Measurements from ENCODE around the gene PCP4L1.
"Not testable (repeated sequence)": the region's sequence is repeated elsewhere in the genome, so short reads cannot be mapped to it uniquely, and the experiment has no call there.

PCP4L1 gene

DNA sequence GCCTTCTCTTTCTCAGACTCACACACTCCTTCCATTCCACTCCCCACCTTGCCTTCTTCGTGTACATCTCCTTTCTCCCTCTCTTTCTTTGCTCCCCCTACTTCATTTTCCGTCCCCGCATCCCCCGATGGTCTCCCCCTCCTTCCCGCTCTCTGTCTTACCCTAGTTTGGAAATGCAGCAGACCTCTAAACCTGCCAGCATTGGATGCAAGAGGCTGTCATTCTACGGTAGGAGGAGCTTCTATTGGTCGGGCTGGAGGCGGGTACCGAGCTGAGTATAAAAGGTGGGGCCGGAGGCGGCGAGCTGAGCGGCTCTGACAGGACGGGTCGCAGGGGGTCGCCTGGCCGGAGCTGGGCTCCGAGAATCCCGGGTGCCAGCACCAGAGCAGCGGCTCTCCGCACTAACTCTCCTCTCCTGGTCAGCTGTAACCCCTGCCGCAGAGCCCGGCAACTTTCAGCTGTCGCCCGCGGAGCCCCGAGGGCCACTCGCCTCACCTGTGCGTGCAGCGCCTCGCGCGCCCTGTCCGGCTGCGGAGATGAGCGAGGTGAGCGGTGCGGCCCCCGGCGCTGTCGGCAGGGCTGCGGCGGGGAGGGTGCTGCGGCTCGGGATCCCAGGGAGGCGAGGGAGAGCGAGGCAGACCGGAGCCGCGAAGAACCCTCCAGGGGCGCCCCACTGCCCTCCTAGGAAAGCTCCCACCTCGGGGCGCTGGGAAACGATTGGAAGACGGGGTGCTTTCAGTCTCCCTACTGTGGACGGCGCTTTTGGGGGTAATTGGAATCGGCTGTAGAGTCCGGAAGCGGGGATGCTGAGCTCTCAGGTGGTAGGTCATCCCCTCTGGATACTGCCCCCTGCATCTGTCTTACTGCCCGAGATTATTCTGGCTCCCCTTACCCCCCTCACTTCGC lies at the start of gene PCP4L1:
PCP4L1 (plus strand) TSS at position 307 of the 906 bp plus-strand sequence; CDS start at position 537, 230 bp downstream.
- peak; percentile 78 for DNase-seq

DNA sequence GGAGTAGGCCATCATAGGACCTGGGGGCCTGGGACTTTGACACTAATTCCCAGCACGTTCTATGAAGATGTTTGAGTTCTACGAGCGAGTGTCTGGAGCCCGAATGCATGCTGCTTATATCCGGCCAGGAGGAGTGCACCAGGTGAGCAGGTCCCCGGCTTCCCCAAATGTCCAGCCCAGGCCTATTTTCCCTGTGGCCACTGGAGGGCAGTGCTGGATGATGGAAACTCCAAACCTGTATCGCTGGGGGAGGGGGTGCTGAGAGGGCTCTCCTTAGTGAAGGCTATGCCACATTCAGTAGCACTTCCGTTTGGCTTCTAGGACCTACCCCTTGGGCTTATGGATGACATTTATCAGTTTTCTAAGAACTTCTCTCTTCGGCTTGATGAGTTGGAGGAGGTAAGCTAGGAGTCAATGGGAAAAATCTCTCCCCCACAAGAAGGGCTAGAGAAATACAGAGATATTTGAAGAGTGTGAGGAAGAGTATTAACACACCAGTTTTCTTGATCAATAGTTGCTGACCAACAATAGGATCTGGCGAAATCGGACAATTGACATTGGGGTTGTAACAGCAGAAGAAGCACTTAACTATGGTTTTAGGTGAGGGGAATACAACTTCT lies 48.6 kb upstream of the PCP4L1 start:
- peak; percentile 94 for DNase-seq

DNA sequence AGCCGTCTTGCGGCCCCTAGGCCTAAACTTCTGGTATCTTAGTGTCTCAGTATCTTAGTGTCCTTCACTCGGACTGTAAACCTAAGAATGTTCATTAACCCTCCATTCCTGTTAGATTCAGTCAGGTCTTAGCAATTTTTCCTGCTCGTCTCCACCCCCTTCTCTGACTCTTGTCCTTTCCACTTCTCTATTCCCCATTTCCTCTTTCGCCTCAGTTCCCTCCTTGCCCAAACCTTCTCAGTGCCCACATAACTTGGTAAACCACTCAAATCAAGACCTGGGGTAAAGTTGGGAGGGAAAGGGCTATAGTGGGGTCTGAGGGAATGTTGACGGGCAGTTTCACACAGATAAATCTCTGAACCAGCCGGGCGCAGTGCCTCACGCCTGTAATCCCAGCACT lies 44.2 kb upstream of the PCP4L1 start:
- DNase-seq: no peak

DNA sequence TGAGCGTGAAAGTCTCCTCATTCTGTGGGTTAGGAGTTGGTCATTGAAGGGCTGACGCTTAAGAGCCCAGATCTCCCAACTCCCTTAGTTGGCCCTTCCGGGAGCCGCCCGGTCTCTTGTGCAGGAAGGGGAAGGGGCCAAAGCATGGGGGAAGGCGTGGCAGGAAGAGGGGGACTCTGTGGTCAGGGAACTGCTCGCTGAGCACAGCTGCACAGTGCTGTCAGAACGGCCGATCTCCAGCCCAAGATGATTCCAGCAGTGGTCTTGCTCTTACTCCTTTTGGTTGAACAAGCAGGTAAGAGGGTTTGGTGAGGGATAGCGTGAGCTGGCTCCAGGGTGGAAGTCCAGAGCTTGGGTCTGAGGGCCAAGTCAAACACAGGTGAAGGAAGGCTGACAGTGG lies 43.5 kb upstream of the PCP4L1 start, which contains the start of gene FCER1G:
FCER1G (plus strand) TSS at position 220 of the 400 bp plus-strand sequence; CDS start at position 247, 27 bp downstream.
- DNase-seq: no peak

DNA sequence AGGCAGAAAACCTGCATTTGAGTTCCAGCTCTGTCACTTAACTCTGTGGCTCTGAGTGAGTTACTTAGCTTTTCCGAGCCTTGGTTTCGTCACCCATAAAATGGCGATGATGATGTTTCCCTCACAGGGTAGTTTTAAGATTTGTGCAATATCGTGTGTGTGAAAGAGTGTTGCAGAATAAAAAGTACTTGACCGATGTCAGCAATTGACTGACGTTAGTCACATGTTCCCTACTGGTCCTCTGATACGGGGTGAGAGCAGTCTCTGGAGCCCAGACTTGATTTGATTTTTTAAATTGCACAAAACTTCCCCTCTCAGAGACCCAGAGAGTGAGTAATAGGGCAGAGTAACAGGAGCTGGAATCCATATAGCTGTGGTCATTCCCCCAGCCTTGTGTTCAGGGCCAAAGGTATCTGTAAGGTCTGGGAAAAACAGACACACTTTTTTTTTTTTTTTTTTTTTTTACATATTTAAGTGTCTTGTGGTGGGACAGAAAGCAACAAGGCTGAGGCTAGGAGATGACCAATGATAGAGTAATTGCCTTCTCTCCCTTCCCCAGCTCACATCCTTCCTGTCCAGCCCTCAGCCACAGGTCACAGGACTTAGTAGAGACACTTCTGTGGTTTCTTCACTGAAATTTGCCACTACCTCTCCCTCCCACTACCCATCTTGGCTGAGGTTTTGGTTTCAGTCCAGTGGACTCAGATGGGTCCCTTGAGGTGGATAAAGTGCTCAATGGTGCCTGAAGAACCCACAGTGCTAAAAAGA lies 41.4 kb upstream of the PCP4L1 start:
- DNase-seq: no peak

DNA sequence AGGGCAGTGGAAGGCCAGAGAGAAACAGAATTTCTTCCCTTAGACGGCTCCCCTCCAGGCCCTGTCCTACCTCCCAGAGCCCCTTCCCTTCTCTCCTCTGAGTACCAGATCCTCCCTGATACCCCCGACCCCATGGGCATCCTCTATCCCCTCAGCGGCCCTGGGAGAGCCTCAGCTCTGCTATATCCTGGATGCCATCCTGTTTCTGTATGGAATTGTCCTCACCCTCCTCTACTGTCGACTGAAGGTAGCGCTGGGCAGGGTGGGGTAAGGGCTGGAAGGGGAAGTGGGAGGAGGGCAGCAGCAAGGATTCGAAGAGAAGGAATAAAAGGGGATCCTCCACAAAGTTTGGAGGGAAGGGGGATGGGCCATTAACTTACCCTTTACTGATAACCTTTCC lies 40.7 kb upstream of the PCP4L1 start:
- no peak for DNase-seq

DNA sequence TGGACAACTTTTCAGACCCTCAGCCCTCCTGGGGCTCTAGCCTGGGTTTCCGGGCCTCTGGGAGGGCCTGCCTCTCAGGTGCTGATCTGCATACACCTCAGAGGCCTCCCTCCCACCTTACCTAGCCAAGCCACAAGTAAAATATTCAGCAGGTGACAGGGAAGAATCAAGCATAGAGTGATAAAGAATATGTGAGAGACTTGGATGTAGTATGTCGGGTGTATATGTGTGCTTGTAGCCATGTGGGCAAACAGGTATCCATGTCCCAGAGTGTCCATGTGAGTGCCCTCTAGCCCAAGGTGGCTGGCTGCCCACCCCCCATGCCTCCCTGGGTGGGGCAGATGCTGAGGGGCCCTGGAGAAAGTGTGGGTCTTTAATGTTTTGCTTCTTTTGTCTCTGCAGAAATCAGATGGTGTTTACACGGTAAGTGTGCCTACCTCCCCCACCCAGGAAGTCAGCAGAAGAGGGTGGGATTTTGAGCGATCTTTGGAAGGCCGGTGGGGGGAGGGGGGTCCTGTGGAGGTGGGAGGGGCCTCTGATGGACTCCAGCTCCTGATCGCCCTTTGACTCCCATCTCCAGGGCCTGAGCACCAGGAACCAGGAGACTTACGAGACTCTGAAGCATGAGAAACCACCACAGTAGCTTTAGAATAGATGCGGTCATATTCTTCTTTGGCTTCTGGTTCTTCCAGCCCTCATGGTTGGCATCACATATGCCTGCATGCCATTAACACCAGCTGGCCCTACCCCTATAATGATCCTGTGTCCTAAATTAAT lies 40.1 kb upstream of the PCP4L1 start:
- DNase-seq: no peak

DNA sequence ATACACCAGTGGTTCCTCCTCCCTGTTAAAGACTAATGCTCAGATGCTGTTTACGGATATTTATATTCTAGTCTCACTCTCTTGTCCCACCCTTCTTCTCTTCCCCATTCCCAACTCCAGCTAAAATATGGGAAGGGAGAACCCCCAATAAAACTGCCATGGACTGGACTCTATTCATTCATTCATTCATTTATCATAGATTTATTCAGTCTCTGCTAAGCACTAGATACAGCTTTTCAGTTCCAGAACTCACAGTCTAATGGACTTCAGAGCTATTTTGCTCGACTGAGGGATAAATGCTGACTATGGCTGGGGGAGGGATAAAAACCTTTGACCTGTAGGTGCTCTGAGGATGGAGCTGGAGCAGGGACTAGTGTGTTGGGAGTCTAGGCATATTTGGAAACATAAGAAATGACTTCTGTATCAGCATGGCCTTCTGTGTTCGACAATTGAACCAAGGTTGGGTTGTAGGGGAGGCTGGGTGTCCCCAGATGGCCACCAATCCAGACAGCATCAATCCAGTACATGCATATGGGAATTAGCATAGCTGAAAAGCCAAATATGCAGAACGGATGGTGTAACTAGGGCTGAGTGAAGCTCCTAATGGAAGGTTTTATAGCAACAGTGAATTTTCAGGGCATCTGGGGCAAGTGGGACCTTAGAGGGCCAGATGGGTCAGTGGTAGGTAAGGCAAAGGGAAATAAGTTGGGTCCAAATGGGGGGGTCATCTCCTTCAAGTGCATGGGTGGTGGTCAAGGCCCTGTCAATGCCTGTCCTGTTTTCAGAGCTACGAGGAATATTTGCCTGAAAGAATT lies 39.3 kb upstream of the PCP4L1 start:
- no peak for DNase-seq

DNA sequence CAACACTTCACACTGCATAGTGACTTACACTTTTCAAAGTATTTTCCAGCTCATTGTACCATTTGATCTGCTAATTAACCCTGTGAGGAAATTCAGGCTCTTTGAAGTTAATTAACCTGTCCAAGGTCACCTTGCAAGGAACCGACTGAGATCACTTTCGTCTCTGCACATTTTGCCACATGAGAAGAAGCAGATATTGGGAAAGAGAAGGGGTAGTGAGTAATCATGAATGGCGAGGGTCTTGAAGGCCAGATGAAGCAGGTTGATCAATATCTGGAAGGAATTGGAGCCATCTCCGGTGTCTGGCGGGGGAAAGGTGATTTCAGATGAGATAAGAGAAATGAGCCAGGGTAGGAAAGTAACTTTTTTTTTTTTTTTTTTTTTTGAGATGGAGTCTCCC lies 38.5 kb upstream of the PCP4L1 start:
- DNase-seq: no peak

DNA sequence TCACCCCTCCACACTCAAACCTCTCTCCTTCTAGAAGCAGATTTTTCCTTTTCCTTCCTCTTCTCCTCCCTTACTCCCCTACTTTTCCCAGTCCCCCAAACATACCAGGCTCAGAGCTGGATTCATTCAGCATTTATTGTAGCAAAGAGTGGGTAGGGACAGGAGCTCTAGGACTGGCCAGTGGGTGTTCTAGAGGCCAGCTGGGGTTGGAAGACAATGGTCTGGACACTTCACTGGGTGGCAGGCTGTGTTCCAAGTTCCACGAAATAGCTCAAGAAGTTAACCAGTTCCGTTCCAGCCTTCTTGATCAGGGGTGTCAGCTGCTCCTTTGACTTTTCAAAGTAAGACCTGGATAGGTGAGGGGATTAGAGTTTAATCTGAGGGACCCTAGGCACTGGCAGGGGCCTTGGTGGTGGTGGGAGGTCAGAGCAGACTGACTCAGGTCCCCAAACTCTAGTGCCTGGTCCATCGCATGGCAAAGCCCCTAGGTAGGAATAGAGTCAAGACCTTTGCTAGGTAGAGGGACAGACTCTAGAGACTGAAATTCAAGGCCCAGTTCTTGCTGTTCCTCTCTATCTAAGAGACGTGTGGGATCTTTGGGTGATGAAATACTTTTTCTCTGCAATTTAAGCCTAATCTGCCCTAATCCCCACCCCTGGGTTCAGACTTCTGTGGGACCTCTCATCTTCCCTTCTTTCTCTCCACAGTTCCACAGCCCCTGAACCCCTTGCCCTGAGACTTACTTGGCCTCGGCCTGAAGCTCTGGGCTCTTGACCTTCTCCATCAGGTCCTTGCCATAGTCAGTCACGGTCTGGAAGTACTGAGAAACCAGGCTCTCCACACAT lies 36.1 kb upstream of the PCP4L1 start:
- DNase-seq: no peak

DNA sequence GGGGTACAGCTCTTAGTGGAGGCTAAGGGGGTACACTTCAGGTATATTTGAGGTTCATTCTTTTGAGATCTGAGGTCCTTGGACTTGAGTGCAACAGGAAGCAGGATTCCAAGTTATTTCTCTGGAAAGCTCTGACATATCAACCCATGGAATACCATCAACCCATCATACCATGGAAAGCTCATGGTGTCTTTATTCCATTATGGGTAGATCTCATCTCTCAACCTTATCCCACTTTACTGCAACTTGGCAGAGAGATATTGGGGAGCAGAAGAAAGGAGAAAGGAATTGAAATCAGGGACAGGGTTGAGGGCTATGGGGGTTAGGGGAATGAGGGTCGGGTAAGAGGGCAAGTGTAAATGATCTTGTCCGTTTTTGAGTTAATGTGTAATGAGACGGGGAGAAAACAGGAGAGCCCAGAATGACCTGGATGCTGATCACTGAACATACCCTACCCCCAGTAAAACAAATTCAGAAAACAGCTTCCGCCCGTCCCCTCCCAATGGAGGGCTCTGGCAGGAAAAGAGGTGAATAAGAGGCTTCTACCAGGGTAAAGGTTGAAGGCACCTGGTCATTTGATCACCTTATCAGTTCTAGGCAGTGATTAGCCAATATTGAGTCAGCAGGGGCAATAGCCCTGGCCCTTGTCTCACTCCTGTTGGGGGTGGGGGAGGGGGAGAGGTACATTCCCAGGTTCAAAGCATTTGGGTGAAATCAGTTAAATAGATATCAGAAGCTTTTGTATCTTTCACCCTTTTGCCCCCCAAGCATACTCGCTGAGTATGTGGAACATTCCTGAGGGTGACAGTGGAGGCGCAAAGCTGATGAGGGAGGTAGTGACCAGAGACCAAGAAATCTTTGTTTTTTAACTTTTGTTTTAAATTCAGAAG lies 34.5 kb upstream of the PCP4L1 start:
- DNase-seq: no peak

DNA sequence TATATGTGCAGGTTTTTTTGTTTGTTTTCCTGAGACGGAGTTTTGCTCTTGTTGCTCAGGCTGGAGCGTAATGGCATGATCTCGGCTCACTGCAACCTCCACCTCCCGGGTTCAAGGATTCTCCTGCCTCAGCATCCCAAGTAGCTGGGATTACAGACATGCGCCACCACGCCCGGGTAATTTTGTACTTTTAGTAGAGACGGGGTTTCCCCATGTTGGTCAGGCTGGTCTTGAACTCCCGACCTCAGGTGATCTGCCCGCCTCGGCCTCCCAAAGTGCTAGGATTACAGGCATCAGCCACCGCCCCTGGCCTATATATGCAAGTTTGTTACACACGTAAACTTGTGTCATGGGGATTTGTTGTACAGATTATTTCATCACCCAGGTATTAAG lies 33.9 kb upstream of the PCP4L1 start:
- not testable (repeated sequence) for DNase-seq

DNA sequence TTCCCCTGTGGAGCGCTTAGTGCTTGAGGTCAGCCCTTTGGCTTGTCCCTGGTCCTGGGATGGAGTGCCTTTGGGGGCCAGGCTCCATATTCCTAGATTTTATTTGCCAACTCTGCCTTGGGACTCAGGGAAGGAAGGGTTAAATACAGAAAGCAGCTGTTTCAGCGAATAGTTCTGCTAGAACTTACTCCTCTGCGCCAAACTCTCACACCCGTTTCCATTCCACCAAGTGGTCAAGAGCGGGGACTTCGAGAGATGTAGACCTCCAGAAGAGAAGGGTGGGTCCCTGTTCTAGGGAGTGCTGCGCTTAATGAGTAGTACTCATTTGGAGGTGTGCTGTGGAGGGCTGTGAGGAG lies 33.4 kb upstream of the PCP4L1 start:
- DNase-seq: no peak

DNA sequence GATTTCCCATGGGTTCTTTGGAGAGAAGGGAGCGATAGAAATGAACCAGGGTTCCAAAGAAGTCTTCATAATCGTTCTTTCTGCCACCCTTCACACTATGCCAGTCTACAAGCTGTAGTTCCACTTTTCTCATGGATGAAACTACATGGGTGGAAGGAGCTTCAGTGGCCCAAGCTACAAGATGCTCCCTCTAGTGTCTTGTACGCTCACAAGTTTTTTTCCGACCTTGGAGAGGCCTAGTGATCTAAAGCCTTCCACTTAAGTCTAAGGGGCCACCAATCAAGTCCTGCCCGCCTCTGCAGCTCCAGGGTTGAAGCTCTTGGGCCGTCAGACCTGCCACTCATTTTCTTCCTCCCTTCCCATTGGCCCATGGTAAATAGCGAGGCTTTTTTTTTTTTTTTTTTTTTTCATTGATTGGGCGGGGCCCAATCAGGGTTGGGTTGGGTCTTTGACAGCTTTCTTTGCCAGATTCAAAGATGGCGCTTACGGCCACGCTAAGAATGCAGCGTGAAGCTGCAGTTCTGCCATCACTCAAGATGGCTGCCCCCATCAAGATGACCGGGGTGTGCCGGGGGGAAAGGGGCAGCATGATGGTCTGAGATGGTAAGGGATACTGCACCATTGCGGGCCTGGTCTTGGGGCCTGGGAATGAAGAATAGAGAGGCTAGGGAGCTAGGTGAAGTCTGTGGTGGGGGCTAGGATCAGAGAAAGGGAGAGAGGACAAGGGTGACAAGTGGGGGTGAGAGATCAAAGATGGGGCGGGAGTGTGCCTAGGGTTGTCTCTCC lies 32.8 kb upstream of the PCP4L1 start, which contains the start of gene TOMM40L:
TOMM40L (plus strand) TSS at position 527 of the 786 bp plus-strand sequence. CDS start 430 bp downstream, outside the sequence.
- peak; percentile 98 for DNase-seq

DNA sequence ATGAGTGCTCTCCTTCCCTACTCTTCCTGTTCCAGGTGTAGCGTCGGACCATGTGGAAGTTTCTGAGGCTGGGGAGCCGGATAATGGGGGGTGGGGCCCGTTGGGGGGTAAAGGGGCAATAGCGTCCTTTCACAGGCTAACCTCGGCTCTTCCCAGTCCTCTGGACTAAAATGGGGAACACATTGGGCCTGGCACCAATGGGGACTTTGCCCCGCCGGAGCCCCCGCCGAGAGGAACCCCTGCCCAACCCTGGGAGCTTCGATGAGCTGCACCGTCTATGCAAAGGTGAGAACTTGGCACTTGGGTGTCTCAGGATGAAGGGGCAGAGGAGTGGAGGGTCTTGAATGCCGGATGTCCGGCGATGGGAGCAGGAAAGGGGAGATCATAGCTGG lies 32.2 kb upstream of the PCP4L1 start:
- DNase-seq: no peak

DNA sequence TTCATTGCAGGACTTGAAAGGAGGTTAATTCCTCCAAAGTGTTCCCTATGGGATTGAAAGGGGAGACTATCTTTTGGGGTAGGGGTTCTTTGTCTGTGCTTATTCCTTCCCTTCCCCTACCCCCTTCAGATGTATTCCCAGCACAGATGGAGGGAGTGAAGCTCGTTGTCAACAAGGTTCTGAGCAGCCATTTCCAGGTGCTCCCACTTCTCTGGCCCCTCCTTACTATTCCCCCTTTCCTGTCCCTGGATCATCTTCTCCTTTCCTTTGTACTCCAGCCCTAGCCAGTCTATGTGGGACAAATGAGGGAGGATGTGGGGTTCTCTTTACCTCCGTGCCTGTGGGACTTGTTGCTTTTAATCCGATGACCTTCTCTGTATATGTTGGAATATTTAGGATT lies 31.8 kb upstream of the PCP4L1 start:
- peak; percentile 59 for DNase-seq

DNA sequence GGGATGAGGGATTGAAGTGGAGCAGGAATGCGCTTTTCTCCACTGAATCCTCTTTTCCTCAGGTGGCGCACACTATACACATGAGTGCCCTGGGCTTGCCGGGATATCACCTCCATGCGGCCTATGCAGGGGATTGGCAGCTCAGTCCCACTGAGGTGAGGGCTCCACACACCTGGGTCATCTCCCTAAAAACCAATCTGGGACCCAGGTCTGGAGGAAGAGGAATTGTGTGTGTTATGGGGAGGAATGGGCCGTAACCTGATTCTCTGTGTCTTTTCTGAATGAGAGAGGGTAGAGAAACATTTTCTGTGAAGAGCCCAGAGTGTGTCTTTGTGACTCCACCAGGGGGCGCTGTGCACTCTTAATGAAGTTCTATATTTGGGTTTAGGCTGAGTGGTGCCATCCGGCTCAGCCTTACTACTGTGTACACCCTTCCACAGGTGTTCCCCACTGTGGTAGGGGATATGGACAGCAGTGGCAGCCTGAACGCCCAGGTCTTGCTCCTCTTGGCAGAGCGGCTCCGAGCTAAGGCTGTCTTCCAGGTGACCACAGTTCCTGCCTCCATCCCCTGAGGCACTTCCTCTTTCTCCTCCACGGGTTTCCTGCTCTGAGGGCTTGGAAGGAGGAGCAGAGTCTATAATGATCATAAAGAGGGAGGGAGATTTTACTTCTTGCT lies 31.2 kb upstream of the PCP4L1 start:
- peak; percentile 91 for DNase-seq

DNA sequence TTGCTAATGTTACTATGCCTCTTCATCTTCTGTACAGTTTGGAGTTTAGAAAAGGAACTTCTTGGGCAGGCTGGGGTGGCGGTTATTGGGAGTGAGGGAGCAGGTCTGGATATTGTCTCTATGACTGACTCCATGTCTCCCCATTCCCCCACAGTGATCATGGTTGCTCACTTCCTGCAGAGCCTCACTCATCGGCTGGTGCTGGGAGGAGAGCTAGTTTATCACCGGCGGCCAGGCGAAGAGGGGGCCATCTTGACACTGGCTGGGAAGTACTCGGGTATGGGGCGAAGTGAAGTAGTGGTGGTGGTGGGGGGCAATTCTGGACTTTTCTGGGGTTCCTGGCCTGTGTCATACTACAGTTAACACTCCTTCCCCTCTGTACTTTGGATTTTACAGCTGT lies 30.5 kb upstream of the PCP4L1 start:
- no peak for DNase-seq
